ENCODE results near the gene PHF21B.

PHF21B gene

DNA sequence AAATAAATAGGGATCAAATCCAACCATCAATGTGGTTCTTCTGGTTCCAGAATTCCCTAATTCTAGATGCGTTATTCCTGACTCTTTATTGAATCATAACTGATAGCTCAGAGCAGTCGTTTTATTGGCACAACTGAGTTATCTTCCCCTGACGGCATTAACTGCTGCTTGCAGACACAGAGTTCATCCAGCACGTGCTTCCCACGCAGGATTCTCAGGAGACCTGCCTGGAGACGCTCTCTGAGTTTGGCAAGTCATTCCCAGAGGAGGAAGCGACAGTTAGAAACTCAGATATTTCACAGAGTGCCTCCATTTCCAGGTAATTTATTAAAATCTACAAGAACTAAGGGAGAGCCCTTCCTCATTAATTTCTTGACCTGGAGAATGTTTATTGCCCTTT lies 35.4 kb upstream of the PHF21B start:
- DNase-seq (ENCODE audit: insufficient read length, low spot score) (no peak), FAIRE-seq (no peak)
- no peak for TF ChIP-seq POU2F2 (IDR thresholded peaks at IDR 0.05; ENCODE audit: low read depth, low read length)
- no peak for TF ChIP-seq SPI1 (IDR thresholded peaks at IDR 0.05; ENCODE audit: low read depth, low read length)
- no peak for TF ChIP-seq POLR2AphosphoS5 (IDR thresholded peaks at IDR 0.05; ENCODE audit: low read depth, low read length)
- no peak for TF ChIP-seq POLR2A (IDR thresholded peaks at IDR 0.05; ENCODE audit: low read depth, low read length)
- TF ChIP-seq PAX5 (IDR thresholded peaks at IDR 0.05; ENCODE audit: insufficient read depth, low read length, severe bottlenecking): no peak
- no peak for TF ChIP-seq TAF1 (IDR thresholded peaks at IDR 0.05; ENCODE audit: low read depth, low read length)

DNA sequence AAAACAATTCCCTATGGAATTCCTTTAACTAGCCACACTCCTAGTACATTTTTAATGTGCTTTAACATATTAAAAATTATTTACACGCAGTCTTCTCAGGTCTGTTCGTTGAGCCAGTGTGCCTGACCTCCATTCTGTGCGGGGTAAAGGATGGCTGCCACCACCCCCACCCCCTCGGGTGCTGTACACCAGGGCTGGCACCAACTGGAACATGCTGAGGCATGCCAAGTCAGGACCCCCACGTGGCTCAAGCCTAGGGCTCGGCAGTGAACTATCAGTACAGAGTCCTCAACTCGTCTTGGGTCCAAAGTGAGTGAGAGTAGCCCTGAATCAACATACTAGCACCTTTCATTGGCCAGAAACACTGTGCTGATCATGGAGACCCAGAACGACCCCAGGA lies 32.5 kb upstream of the PHF21B start:
- TF ChIP-seq TAF1 (IDR thresholded peaks at IDR 0.05; ENCODE audit: low read depth, low read length) (no peak), SPI1 (IDR thresholded peaks at IDR 0.05; ENCODE audit: low read depth, low read length) (no peak), POLR2AphosphoS5 (IDR thresholded peaks at IDR 0.05; ENCODE audit: low read depth, low read length) (no peak)
- FAIRE-seq: no peak
- no peak for DNase-seq (ENCODE audit: insufficient read length, low spot score)

DNA sequence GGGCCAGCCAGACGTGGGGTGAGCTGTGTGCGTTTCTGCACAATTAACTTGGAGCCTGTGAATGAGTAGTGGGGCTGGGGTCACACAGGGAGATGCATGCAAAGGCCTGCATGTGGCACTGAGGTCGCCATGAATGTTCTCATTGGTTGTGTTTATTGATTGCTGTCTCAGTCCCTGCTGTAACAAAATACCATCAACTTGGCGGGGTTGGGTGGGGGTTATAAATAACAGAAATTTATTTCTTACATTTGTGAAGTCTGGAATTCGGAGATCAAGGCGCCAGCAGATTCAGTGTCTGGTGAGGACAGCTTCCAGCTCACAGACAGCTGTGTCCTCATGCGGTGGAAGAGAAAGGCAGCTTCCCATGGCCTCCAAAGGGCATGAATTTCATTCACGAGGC lies 29.3 kb upstream of the PHF21B start:
- DNase-seq (ENCODE audit: insufficient read length, low spot score) (no peak), FAIRE-seq (no peak)
- TF ChIP-seq PAX5 (IDR thresholded peaks at IDR 0.05; ENCODE audit: insufficient read depth, low read length, severe bottlenecking) (no peak), SPI1 (IDR thresholded peaks at IDR 0.05; ENCODE audit: low read depth, low read length) (no peak), POLR2AphosphoS5 (IDR thresholded peaks at IDR 0.05; ENCODE audit: low read depth, low read length) (no peak), POLR2A (IDR thresholded peaks at IDR 0.05; ENCODE audit: low read depth, low read length) (no peak), TAF1 (IDR thresholded peaks at IDR 0.05; ENCODE audit: low read depth, low read length) (no peak), POU2F2 (IDR thresholded peaks at IDR 0.05; ENCODE audit: low read depth, low read length) (no peak)

DNA sequence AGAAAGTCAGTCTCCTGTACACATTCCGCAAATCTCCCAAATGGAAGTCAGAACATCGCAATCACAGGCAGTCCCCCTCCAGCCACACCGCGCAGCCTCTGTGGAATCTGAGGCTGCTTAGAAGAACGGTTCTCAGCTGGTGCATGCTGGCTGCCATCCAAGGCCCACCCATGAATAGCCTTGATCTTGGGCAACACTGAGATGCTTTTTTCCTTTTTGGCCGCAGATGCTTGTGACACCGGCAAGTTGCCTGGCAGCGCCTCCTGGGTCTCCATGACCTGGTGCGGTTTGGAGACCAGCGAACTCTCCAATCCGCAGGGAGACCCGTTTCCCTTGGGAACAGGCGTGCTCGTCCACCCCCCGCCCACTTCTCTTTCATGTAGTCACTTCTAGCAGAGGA lies 26.3 kb upstream of the PHF21B start:
- no peak for FAIRE-seq
- DNase-seq (ENCODE audit: insufficient read length, low spot score): no peak
- TF ChIP-seq POU2F2 (IDR thresholded peaks at IDR 0.05; ENCODE audit: low read depth, low read length) (no peak), PAX5 (IDR thresholded peaks at IDR 0.05; ENCODE audit: insufficient read depth, low read length, severe bottlenecking) (no peak), POLR2AphosphoS5 (IDR thresholded peaks at IDR 0.05; ENCODE audit: low read depth, low read length) (no peak), TAF1 (IDR thresholded peaks at IDR 0.05; ENCODE audit: low read depth, low read length) (no peak), SPI1 (IDR thresholded peaks at IDR 0.05; ENCODE audit: low read depth, low read length) (no peak), POLR2A (IDR thresholded peaks at IDR 0.05; ENCODE audit: low read depth, low read length) (no peak)

DNA sequence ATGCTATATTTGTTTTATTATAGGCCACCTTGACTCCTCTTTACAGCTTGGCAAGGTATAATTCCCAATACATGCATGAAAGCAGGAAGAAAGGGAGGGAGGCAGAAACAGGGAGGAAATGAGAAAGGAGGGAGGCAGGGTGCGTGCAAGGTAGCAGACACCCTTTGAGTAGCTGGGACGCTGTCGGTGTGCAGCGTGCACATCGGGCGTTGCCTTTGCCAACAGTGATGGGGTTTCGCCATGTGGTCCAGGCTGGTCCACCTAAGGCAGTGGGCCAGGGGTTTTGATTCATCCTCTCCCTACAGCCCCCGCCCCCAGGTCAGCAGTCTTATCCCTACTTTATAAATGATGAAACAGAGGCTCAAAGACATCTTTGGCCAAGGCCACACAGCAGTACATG lies 25.0 kb upstream of the PHF21B start:
- FAIRE-seq: no peak
- TF ChIP-seq POLR2A (IDR thresholded peaks at IDR 0.05; ENCODE audit: low read depth, low read length) (no peak), POLR2AphosphoS5 (IDR thresholded peaks at IDR 0.05; ENCODE audit: low read depth, low read length) (no peak), SPI1 (IDR thresholded peaks at IDR 0.05; ENCODE audit: low read depth, low read length) (no peak), TAF1 (IDR thresholded peaks at IDR 0.05; ENCODE audit: low read depth, low read length) (no peak), POU2F2 (IDR thresholded peaks at IDR 0.05; ENCODE audit: low read depth, low read length) (no peak), PAX5 (IDR thresholded peaks at IDR 0.05; ENCODE audit: insufficient read depth, low read length, severe bottlenecking) (no peak)

DNA sequence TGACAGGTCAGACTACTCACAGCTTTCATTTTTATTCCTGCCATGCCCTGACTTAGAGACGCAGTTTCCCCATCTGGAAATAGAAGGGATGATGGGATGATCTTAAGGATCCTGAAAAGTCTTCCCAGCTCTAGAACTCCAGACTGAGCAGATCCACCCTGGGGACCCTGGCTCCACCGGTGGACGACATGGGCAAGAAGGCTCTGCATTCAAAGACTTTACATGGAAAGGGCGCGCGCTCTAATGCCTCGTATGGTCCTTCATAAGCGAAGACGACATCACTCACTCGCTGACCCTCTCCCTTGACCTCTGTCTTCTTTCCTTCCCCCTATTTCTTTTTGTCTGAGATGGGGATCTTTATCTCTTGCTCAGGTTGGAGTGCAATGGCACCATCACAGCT lies 24.4 kb upstream of the PHF21B start:
- DNase-seq (ENCODE audit: insufficient read length, low spot score) (no peak), FAIRE-seq (no peak)
- TF ChIP-seq POU2F2 (IDR thresholded peaks at IDR 0.05; ENCODE audit: low read depth, low read length) (no peak), PAX5 (IDR thresholded peaks at IDR 0.05; ENCODE audit: insufficient read depth, low read length, severe bottlenecking) (no peak), SPI1 (IDR thresholded peaks at IDR 0.05; ENCODE audit: low read depth, low read length) (no peak), POLR2AphosphoS5 (IDR thresholded peaks at IDR 0.05; ENCODE audit: low read depth, low read length) (no peak), POLR2A (IDR thresholded peaks at IDR 0.05; ENCODE audit: low read depth, low read length) (no peak), TAF1 (IDR thresholded peaks at IDR 0.05; ENCODE audit: low read depth, low read length) (no peak)

More for the DNA sequence above, 25.0 kb upstream of the PHF21B start:
- no peak for DNase-seq (ENCODE audit: insufficient read length, low spot score)

DNA sequence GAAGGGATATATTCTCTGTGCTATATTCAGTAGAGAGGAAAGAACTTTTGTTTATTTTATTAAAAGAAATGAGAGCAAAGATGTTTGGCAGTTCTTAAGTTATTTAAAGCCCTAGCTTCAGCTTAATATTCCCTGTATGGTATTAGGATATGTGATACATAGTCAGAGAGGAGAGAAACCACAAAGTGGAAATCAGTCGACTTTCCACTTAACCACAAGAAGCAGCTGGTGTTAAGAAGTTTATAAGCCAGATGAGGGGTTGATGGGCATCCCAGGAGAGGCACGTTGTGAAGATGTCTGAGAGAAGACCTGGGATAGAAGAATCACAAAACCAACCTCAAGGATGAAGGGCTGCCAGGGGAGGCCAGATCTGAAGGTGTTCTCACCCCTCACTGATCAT lies 23.3 kb upstream of the PHF21B start:
- DNase-seq (ENCODE audit: insufficient read length, low spot score): no peak
- no peak for TF ChIP-seq POLR2AphosphoS5 (IDR thresholded peaks at IDR 0.05; ENCODE audit: low read depth, low read length)
- no peak for TF ChIP-seq POLR2A (IDR thresholded peaks at IDR 0.05; ENCODE audit: low read depth, low read length)
- no peak for TF ChIP-seq SPI1 (IDR thresholded peaks at IDR 0.05; ENCODE audit: low read depth, low read length)
- no peak for TF ChIP-seq PAX5 (IDR thresholded peaks at IDR 0.05; ENCODE audit: insufficient read depth, low read length, severe bottlenecking)
- TF ChIP-seq TAF1 (IDR thresholded peaks at IDR 0.05; ENCODE audit: low read depth, low read length): no peak
- no peak for TF ChIP-seq POU2F2 (IDR thresholded peaks at IDR 0.05; ENCODE audit: low read depth, low read length)
- FAIRE-seq: no peak

DNA sequence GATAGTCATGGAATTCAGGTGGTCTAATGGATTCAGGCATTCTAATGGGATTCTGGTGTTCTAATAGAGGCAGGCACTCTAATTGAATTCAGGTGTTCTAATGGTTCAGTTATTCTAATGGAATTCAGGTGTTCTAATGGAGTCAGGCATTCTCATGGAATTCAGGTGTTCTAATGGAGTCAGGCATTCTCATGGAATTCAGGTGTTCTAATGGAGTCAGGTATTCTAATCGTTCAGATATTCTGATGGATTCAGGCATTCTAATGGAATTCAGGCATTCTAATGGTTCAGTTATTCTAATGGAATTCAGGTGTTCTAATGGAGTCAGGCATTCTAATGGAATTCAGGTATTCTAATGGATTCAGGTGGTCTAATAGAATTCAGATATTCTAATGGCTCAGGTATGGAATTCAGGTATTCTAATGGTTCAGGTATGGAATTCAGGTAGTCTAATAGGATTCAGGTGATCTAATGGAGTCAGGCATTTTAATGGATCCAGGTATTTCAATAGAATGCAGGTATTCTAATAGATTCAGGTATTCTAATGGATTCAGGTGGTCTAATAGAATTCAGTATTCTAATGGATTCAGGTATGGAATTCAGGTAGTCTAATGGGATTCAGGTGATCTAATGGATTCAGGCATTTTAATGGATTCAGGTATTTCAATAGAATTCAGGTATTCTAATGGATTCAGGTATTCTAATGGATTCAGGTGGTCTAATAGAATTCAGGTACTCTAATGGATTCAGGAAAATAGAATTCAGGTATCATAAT lies 22.0 kb upstream of the PHF21B start:
- FAIRE-seq (no peak), DNase-seq (ENCODE audit: insufficient read length, low spot score) (no peak)
- no peak for TF ChIP-seq POLR2A (IDR thresholded peaks at IDR 0.05; ENCODE audit: low read depth, low read length)
- no peak for TF ChIP-seq TAF1 (IDR thresholded peaks at IDR 0.05; ENCODE audit: low read depth, low read length)
- TF ChIP-seq POLR2AphosphoS5 (IDR thresholded peaks at IDR 0.05; ENCODE audit: low read depth, low read length): no peak
- no peak for TF ChIP-seq POU2F2 (IDR thresholded peaks at IDR 0.05; ENCODE audit: low read depth, low read length)
- no peak for TF ChIP-seq PAX5 (IDR thresholded peaks at IDR 0.05; ENCODE audit: insufficient read depth, low read length, severe bottlenecking)
- no peak for TF ChIP-seq SPI1 (IDR thresholded peaks at IDR 0.05; ENCODE audit: low read depth, low read length)

DNA sequence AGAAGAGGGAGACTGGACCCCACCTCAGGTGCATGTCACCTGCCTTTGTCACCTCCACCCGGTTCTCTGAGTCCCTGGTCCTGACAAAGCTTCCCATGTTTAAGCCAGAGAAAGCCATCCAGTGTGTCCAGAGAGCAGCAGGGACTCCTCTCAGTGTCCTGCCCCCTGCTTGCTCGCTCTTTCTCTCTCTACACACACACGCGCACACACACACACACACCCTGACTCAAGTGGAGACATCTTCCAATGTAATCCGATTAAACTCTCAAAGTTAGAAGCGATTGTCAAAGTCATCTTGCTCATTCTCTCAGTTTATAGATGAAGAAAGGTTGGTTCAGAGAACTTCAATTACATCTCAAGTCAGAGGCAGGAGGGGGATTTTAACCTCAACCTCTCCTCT lies 19.7 kb upstream of the PHF21B start:
- TF ChIP-seq POLR2AphosphoS5 (IDR thresholded peaks at IDR 0.05; ENCODE audit: low read depth, low read length): no peak
- no peak for TF ChIP-seq TAF1 (IDR thresholded peaks at IDR 0.05; ENCODE audit: low read depth, low read length)
- no peak for TF ChIP-seq POLR2A (IDR thresholded peaks at IDR 0.05; ENCODE audit: low read depth, low read length)
- no peak for TF ChIP-seq SPI1 (IDR thresholded peaks at IDR 0.05; ENCODE audit: low read depth, low read length)
- TF ChIP-seq POU2F2 (IDR thresholded peaks at IDR 0.05; ENCODE audit: low read depth, low read length): no peak
- no peak for TF ChIP-seq PAX5 (IDR thresholded peaks at IDR 0.05; ENCODE audit: insufficient read depth, low read length, severe bottlenecking)
- DNase-seq (ENCODE audit: insufficient read length, low spot score): no peak
- FAIRE-seq: no peak

DNA sequence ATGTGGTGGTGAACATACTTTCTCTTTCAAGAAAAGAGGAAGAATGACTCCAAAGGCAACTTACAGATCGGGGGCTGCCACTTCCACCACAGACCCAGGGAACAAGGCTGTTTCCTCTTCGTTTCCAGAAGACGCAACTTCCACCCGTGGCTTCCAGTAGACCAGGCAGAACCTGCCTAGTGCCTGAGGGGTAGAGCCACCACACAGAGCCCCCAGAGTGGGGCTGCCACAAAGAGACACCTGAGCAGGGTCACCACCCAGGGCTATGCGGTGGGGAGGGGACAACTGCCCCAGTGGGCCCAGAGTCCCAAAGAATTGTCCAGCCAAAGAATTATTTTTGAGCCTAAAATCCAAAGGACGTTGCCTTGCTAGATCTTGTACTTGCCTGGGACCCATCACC lies 16.7 kb upstream of the PHF21B start:
- DNase-seq (ENCODE audit: insufficient read length, low spot score): no peak
- TF ChIP-seq TAF1 (IDR thresholded peaks at IDR 0.05; ENCODE audit: low read depth, low read length) (no peak), SPI1 (IDR thresholded peaks at IDR 0.05; ENCODE audit: low read depth, low read length) (no peak)
- no peak for FAIRE-seq
